NCI-H2171 (cell line): ENCODE results near the gene SEPTIN8.

Experiments
- DNase-seq: peaks from one replicate; lab custom pipeline; 2025; lab: John Stamatoyannopoulos, UW

The SEPTIN8 gene

DNA sequence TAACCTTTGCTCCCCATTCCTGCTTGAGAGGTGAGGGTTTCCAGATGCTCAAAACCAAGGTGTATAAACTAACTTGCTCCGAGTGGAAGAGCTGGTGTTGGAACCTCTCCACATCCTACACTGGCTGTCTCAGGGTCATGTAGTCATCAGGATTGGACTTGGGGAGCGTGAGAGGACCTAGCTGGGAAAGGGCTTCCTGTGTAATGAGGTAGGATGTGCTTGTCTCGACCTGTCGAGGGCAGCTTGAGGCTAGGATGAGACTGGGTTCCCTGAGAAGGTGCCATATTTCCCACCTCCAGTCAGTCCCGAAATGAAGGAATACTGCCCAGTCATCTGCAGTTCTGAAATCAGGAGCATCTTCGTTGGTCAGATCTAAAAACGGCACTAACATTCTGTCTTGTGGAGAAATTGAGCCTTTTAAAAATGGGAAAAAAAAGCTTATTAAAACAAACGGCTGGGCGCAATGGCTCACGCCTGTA, 28.5 kb downstream of the SEPTIN8 start:
- no peak for DNase-seq

DNA sequence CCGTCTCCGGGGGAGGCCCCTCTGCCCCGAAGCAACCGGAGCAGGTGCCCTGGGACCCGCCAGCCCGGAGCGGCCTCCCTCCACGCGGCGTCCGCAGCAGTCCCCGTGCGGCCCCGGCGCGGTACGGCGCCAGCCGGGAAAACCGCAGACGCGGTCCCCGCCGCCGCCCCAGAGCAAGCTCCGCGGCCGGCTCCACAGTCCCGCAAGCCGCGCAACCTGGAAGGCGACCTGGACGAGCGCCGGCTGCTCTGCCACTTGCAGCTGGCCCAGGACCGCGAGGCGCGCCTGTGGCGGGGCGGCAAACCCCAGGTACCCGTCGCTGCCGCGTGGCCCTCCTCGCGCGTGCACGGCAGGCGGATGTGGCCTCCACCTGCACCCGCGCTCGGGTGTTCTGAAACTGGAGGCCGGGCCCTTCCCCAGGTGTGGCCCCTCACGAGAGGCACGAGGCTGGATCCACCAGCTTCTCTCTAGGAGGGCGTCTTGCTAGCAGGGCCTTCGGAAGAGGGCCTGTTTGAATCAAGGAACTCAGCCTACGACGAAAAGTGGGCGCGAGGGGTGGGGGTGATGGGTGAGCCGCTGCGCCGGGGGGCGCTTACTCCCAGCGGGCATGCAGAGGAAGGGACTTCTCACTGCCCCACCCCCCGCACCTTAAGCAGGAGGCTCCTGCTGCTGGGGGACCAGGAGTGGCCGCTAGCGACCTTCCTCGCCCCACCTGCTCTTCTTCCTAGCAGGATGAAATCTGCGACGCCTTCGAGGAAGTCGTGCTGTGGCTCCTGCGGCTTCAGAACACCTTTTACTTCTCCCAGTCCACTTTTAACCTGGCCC, 29.2 kb downstream of the SEPTIN8 start:
- no peak for DNase-seq

DNA sequence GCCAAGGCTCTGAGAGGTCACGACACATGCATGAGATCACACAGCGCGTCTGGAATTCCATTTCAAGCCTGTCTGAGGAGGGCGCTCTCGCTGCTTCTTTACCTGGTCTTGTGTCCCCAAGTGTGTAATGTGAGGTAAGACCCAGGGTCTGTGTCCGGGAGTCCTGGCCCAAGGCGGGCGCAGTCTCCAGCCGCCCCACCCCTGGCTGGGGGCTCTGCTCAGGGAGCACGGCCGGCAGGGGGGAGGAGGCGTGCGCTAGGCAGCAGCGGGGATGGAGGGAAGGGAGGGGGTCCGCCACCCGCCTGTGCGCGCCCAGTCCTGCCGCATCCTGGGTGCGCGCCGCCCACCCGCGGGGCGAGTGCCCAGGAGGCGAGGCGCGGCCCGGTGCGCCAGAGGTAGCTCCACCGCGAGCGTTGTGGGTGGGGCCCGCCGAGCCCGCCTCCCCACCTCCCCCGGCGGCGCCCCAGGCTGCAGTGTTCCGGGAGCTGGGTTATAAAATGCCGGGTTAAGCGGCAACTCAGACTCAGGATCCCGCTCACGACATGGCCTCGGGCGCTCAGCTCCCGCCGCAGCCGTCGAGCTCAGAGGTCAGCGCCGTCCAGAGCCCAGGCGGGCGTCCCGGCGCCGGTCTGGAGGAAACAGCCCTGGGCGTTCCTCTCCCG, 30.0 kb downstream of the SEPTIN8 start, which contains the start of gene CCNI2:
Gene CCNI2, plus strand, starts transcription at position 473 of the 662 bp plus-strand sequence. Its CDS starts 70 bp downstream, at position 543.
- no peak for DNase-seq

DNA sequence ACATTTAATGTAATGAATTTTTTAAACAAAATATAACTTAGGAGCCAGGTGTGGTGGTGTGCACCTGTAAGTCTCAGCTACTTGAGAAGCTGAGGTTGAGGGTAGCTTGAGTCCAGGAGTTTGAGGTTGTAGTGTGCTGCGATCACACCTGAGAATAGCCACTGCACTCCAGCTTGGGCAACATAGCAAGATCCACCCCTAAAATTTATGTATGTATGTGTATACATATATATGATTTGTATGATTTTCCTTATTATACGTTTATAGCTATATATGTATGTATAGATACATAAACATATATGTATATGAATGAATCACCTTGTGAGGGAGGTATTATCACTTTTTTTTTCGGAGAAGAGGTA, 30.5 kb downstream of the SEPTIN8 start:
- no peak for DNase-seq

DNA sequence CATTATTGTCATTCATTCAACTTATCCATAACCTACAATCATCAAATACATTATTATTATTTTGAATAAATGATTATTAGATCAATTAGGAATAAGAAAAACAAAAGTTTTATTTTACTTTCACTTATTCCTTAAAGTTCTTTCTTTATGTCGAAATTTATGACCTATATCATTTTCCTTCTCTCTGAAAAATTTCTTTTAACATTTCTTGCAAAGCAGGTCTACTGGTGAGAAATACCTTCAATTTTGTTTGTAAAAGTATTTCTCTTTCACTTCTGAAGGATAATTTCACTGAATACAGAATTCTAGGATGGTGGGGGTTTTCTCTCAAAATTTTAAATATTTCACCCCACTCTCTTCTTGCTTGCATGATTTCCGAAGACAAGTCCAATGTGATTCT, 32.4 kb downstream of the SEPTIN8 start:
- DNase-seq, result no peak

DNA sequence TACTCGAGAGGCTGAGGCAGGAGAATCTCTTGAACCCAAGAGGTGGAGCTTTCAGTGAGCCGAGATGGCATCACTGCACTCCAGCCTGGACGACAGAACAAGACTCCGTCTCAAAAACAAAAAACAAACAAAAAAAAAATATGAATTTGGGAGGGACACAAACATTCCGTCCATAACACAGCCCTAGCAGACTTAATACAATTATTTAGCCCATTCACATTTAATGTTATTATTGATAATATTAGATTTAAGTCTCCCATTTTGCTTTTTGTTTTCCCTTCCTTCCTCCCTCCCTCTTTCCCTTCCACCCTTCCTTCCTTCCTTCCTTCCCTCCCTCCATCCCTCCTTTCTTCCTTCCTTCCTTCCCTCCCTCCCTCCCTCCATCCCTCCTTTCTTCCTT, 34.4 kb downstream of the SEPTIN8 start:
- DNase-seq, result no peak

DNA sequence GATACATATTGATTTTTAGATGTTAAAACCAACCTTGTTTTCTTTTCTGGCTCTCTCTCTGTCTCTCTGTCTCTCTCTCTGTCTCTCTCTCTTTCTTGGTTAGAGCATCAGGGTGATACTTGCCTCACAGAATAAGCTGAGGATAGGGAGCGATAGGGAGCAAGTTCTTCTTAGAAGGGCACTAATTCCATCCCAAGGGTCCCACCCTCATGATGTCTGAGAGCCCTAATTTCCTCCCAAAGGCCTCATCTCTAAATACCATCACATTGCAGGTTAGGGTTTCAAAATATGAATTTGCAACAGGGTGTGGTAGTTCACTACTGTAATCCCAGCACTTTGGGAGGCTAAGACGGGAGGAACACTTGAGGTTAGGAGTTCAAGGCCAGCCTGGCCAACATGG, 34.9 kb downstream of the SEPTIN8 start:
- DNase-seq, result no peak

DNA sequence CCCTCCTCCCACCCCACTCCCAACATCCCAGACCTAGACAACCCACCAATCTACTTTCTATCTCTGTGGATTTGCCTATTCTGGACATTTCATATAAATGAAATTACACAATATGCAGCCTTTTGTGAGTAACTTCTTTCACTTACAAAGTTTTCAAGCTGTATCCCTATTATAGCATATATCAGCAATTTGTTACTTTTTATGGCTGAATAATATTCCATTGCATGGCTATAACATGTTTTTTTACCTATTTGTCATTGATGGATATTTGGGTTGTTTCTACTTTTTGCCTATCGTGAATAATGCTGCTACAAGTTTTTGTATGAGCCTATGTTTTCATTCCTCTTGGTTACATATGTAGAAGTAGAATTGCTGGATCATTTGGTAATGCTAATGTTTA, 37.8 kb downstream of the SEPTIN8 start:
- no peak for DNase-seq

DNA sequence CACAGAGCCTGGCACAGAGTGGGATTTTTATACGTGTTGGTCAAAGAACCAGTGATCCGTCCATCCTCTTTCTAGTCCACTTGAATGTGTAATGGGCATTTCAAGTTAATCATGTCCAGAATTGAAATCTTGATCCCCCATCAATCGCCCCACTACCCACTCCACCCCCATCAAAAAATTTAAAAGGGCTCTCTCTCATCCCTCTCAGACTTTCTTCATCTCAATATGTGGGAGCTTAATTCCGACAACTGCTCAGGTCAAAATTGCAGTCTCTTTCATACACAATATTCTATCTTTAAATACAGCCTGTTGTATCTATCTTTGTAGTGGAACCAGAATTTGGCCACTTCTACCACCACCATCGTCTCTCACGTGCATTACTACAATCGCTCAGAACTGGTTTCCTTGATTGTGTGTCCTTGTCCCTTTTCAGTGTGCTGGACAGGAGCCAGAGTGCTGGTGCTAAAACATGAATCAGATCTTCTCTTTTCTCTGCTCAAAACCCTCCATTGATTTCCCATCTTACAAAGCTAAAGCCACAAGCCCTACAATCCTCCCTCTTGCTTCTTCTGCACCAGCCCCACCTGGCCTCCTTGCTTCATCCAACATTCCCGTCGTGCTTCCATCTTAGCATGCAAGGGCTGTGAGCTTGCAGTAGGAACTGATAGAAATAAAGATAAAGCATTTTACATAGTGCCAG, 38.9 kb downstream of the SEPTIN8 start:
- no peak for DNase-seq

DNA sequence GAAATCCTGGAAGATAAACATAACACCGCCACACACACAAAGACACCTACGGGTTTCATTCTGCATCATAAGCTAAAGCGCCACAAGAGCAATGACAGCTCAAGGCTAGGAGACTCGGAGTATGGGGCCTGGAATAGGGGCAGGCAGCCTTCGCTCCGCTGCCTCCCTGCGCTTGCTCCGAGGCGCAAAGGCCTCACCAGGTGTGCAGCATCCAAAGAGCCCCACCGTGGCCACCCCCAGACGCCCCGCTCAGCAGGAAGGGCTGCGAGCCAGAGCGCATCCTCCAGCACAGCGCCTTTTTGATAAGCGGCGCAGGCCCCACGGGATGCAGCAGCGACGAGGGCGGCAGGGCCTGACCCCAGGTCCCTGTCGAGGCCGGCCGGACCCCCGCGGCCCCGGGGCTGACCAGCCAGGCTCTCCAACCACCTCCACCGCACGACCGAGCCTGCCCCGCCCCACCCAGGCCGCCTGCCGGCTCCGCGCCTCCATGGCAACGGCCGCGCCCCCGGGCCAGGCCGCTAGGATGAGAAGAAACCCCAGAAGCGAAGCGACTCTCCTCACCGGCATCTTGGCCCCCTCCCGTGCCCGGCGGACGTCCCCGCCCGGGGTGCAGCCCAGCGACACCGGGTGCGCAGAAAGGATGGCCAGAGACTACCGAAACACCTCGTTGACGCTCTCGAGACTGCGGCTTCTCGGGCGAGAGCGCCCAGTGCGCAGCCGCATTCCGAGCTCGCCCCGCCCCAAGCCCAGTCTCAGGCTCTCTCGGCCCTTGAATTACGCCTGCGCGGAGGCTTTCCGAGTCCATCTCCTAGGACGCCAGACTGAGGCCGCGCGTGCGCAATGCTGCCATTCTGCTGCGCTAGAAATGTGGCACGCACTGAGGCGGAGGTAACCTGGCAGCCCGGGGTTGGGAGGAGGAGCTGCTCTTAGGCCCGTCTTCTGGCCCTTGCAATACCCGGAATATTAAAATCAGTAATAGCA, 39.9 kb downstream of the SEPTIN8 start, which contains the start of gene KIF3A:
Gene KIF3A, minus strand, starts transcription at position 694 of the 981 bp plus-strand sequence. Its CDS starts 127 bp downstream, at position 567.
- peak; percentile 86 for DNase-seq

DNA sequence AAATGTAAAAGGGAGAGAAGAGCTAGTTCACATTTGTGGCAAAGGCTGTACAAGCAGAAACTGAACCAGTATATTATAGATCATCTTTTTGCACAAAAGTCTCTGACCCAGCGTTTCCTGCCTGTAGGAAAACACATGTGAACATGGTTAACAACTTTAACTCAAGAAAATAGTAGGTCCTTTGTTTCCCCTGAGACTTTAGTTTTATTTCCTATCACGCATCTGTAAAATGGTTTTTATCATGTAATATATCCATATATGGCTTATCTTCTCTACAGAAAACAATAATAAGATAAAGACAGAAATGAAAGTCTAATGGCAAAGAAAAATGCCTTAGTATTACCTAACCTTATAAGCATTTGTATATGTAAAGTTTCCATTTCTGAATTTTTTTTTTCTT, 42.4 kb downstream of the SEPTIN8 start:
- DNase-seq, result no peak

DNA sequence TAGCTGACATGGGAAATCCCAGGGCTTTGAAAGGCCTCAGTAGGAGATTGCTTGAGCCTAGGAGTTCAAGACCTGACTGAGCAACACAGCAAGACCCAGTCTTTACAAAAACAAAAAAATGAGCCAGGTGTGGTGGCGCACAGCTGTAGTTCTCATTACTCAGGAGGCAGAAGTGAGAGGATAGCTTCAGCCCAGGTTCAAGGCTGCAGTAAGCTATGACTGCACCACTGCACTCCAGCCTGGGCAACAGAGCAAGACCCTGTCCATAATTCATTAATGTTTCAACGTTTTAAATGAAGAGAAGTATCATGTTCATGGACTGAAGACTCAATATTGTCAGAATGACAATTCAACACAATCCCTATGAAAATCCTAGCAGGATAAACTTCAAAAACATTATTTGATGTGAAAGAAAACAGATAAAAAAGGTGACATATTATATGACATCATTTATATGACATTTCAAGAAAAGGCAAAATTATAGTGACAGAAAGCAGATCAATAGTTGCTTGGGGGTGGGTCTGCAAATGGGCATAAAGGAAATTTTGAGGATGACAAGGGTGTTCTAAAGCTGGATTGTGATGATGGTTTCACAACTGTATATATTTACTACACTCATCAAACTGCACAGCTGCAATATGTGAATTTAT, 43.4 kb downstream of the SEPTIN8 start:
- DNase-seq, result no peak

DNA sequence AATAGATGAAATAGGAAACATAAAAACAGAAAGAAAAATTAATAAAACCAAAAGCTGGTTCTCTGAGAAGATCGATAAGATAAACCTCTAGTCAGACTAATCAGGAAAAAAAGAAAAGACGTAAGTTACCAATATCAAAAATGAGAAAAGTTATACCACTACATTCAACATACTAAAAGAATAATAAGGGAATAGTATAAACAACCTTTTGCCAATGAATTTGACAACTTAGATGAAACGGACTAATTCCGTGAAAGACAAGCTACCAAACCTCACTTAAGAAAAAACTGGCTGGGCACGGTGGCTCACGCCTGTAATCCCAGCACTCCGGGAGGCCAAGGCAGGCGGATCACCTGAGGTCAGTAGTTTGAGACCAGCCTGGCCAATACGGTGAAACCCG, 47.1 kb downstream of the SEPTIN8 start:
- DNase-seq, result no peak

DNA sequence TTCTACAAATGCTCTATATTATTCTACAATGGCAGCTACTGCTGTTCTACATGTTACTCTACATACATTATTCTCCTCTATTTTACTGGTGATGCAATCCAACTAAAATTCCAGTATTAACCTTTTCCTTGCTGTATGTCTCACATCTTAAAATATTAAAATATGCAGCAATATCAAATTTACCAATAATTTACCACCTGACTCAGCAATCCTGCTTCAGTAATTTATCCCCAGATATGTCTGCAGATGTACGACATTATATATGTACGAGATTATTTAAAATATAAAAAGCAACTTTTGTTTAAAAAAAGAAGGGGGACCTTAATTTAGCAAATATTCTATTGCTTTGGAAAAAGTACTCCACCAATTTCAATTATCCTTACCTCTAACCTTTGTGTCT, 51.3 kb downstream of the SEPTIN8 start:
- no peak for DNase-seq

DNA sequence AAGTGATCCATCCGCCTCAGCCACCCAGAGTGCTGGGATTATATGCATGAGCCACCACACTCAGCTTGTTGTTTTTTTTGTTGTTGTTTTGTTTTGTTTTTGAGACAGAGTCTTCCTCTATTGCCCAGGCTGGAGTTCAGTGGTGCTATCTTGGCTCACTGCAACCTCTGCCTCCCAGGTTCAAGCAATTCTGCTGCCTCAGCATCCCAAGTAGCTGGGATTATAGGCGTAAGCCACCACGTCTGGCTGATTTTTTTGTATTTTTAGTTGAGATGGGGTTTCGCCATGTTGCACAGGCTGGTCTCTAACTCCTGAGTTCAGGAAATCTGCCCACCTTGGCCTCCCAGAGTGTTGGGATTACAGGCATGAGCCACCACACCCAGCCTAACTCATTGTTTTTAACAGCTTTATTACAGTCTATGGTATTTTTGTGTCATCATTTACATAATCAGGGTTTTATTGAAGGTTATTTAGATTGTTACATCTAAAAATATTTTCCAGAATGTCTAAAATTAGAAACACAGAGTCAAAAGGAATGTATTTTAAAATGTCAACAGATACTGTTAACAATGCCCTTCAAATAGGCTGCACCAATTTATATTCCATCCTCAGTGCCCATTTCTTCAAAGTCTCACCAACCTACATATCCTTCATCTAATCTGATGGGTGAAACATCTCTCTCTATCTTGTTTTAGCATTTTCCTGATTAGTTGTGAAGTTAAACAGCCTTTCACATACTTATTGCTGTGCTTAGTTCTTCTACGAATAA, 58.3 kb downstream of the SEPTIN8 start:
- no peak for DNase-seq

DNA sequence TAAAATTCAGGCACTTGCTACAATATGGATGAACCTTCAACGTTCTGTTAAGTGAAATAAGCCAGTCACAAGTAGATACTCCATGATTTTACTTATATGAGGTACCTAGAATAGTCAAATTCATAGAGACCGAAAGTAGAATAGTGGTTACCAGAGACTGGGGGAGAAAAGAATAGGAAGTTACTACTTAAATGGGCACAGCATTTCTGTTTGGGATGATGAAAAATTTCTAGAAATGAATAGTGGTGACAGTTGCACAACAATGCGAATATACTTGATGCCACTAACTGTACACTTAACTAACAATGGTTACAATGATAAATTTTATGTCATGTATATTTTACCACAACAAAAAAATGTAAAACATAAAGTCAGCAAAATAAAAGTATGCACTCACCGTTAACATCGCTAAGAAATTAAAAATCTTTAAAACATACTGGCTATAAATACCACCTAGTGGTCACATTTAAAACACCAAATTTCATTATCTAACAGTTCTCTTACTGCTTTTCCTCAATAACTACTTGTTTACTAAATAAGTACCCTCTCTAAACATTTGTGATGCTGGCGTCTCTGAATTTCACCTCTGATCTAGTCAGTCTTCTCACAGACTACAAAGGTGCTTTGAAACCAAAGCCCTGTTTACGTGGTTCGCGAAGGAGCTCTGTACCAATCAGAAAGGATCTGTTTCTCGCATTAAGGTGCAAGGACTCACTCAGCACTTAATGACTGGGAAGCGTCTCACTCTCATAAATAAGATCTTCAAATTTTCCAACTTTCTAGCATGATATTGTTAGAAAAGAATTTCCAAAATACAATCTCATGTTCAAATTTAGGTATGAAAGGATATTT, 62.4 kb downstream of the SEPTIN8 start:
- DNase-seq, result no peak

DNA sequence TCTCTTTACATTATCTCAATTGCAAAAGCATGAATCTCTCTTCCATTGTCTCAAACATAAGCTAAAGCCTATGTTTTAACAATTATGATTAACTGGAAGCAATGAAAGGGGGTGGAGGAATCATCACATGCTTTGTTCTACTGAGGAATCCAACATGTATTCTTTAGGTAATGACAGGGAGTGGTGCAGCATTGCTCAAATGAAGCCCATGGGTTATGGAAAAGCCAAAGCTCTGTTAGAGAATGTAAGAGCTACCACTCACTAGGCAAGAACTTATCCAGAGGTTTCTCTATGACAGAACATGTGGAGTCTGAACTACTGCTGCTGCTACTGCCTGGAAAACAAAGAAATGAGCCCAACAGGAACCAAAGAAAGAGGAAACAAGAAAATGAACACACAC, 68.4 kb downstream of the SEPTIN8 start:
- DNase-seq, result no peak

DNA sequence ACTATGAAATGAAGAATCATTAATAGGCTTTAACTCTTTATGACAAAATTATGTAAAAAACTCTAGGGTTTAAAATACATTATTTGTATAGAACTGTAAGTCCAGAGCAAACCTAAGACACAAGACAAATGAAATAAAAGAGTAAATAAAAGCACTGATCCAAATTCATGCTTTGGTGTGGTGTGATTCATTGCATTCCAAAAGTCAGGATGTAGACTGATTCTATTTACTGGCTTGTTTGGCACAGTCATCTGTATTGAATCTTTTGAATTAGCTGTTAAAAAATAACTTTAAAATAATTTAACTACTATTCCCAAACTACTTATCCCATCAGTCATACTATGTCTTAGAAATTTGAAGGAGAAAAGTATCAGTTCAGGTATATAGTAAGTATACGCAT, 72.2 kb downstream of the SEPTIN8 start:
- no peak for DNase-seq
